Effector memory CD4-positive, alpha-beta T cell (primary cell): ENCODE data around the gene KIFC1.
"Not testable (repeated sequence)": the region's sequence is repeated elsewhere in the genome, so short reads cannot be mapped to it uniquely, and the experiment has no call there.

Experiments
- DNase-seq, 3 donors: peaks; one replicate each; pipeline ENCODE4 v3.0.0-alpha.2; 2020
- H3K27ac ChIP-seq: 2 replicates; pipeline ENCODE4 v1.7.0; 2013; ENCODE audit warnings: mild to moderate bottlenecking, low read length, moderate library complexity; ENCODE audit not compliant: insufficient read depth, poor library complexity, severe bottlenecking
- H3K27me3 ChIP-seq: replicated peaks from 2 replicates; pipeline ENCODE4 v1.7.0; 2013; ENCODE audit warnings: mild to moderate bottlenecking, low read length; ENCODE audit not compliant: insufficient read depth, control insufficient read depth, poor library complexity, severe bottlenecking
- H3K36me3 ChIP-seq: 2 replicates; pipeline ENCODE4 v1.7.0; 2013; ENCODE audit warnings: mild to moderate bottlenecking, low read length, moderate library complexity; ENCODE audit not compliant: control insufficient read depth, insufficient read depth
- H3K4me1 ChIP-seq: 2 replicates; pipeline ENCODE4 v1.7.0; 2013; ENCODE audit warnings: low read length, mild to moderate bottlenecking; ENCODE audit not compliant: control insufficient read depth, insufficient read depth, poor library complexity, severe bottlenecking
- H3K4me3 ChIP-seq: 2 replicates; pipeline ENCODE4 v1.7.0; 2013; ENCODE audit warnings: low read length, low read depth, mild to moderate bottlenecking; ENCODE audit not compliant: insufficient read depth, poor library complexity, severe bottlenecking
- H3K9me3 ChIP-seq: 2 replicates; pipeline ENCODE4 v1.7.0; 2013; ENCODE audit warnings: mild to moderate bottlenecking, low read length, moderate library complexity; ENCODE audit not compliant: control insufficient read depth

Gene KIFC1

GRCh38 chr6:33391922-33392594 lies 435 bp downstream of the KIFC1 start:
- H3K36me3 ChIP-seq, result no peaks in the 10 kb centered on the region
- peaks cover 13% of the 10 kb centered on the region for H3K4me1 ChIP-seq
- no peaks in the 10 kb centered on the region for H3K27me3 ChIP-seq
- H3K27ac ChIP-seq, result peak overlapping the region; percentile 24
- H3K4me3 ChIP-seq, result peak overlapping the region; percentile 54
- no peaks in the 10 kb centered on the region for H3K9me3 ChIP-seq
- no peak for DNase-seq

GRCh38 chr6:33392595-33392948 lies 949 bp downstream of the KIFC1 start:
- Histone ChIP-seq H3K4me3 (no peak overlapping the region), H3K36me3 (no peaks in the 10 kb centered on the region), H3K27me3 (no peaks in the 10 kb centered on the region), H3K9me3 (no peaks in the 10 kb centered on the region), H3K27ac (no peak overlapping the region), H3K4me1 (peaks cover 13% of the 10 kb centered on the region)
- no peak for DNase-seq

- Histone ChIP-seq H3K27me3 (no peaks in the 10 kb centered on the region), H3K9me3 (no peaks in the 10 kb centered on the region), H3K36me3 (no peaks in the 10 kb centered on the region), H3K4me1 (peaks cover 13% of the 10 kb centered on the region), H3K4me3 (no peak overlapping the region), H3K27ac (no peak overlapping the region)
- DNase-seq, result no peak
Observed at GRCh38 chr6:33392979-33393378, 1.4 kb downstream of the KIFC1 start.

GRCh38 chr6:33397541-33397940 lies 5.9 kb downstream of the KIFC1 start:
- H3K27ac ChIP-seq, result no peak overlapping the region
- no peaks in the 10 kb centered on the region for H3K4me1 ChIP-seq
- H3K9me3 ChIP-seq, result no peaks in the 10 kb centered on the region
- H3K27me3 ChIP-seq, result no peaks in the 10 kb centered on the region
- H3K36me3 ChIP-seq, result no peaks in the 10 kb centered on the region
- no peak for DNase-seq
- H3K4me3 ChIP-seq, result no peak overlapping the region

GRCh38 chr6:33398601-33399000 lies 7.0 kb downstream of the KIFC1 start:
- H3K4me3 ChIP-seq, DNase-seq, H3K4me1 ChIP-seq, H3K27ac ChIP-seq, H3K27me3 ChIP-seq, H3K36me3 ChIP-seq, H3K9me3 ChIP-seq: not testable (repeated sequence)

- not testable (repeated sequence) for H3K4me1 ChIP-seq, H3K9me3 ChIP-seq, H3K36me3 ChIP-seq, H3K27ac ChIP-seq, H3K27me3 ChIP-seq, H3K4me3 ChIP-seq, DNase-seq
Observed at GRCh38 chr6:33399881-33400280, 8.3 kb downstream of the KIFC1 start.

- Histone ChIP-seq H3K4me3 (no peak overlapping the region), H3K27ac (no peak overlapping the region), H3K4me1 (peaks cover 8% of the 10 kb centered on the region), H3K27me3 (no peaks in the 10 kb centered on the region), H3K9me3 (no peaks in the 10 kb centered on the region), H3K36me3 (no peaks in the 10 kb centered on the region)
- DNase-seq, result no peak
Observed at GRCh38 chr6:33404884-33405283, 13.3 kb downstream of the KIFC1 start.

GRCh38 chr6:33405386-33405940 lies 13.8 kb downstream of the KIFC1 start:
- no peaks in the 10 kb centered on the region for H3K27me3 ChIP-seq
- no peaks in the 10 kb centered on the region for H3K9me3 ChIP-seq
- peaks cover 10% of the 10 kb centered on the region for H3K4me1 ChIP-seq
- no peak for DNase-seq
- no peaks in the 10 kb centered on the region for H3K36me3 ChIP-seq
- H3K27ac ChIP-seq, result no peak overlapping the region
- no peak overlapping the region for H3K4me3 ChIP-seq

- Histone ChIP-seq H3K9me3 (no peaks in the 10 kb centered on the region), H3K27me3 (no peaks in the 10 kb centered on the region), H3K4me3 (no peak overlapping the region), H3K36me3 (no peaks in the 10 kb centered on the region), H3K27ac (no peak overlapping the region), H3K4me1 (peaks cover 10% of the 10 kb centered on the region)
- DNase-seq, result no peak
Observed at GRCh38 chr6:33406126-33406525, 14.5 kb downstream of the KIFC1 start.

- Histone ChIP-seq H3K4me1 (peaks cover 21% of the 10 kb centered on the region), H3K4me3 (no peak overlapping the region), H3K27ac (no peak overlapping the region), H3K9me3 (no peaks in the 10 kb centered on the region), H3K27me3 (no peaks in the 10 kb centered on the region), H3K36me3 (no peaks in the 10 kb centered on the region)
- DNase-seq, result no peak
Observed at GRCh38 chr6:33407132-33407718, 15.6 kb downstream of the KIFC1 start.
